HEK293T (cell line): ENCODE results near the gene PARP16.

Source experiments
- CTCF ChIA-PET: fragments of 350-600 bp; formaldehyde crosslinking; extraction: SDS; loops from one replicate; lab custom pipeline; 2021; ENCODE audit warnings: antibody characterized with exemption, inconsistent platforms; lab: Yijun Ruan, JAX
- POLR2A ChIA-PET: fragments of 350-600 bp; formaldehyde crosslinking; extraction: SDS; loops from one replicate; lab custom pipeline; 2020; ENCODE audit warnings: antibody characterized with exemption, inconsistent platforms; lab: Yijun Ruan, JAX
- DNase-seq: peaks from one replicate; pipeline ENCODE4 v3.0.0; 2012; ENCODE audit warnings: mixed read lengths; ENCODE audit errors: extremely low spot score
- ARNT ChIP-seq: fragments of 450-650 bp; IDR thresholded peaks from 2 replicates; pipeline ENCODE4 v1.6.1; 2017; ENCODE audit warnings: mild to moderate bottlenecking
- BHLHE40 ChIP-seq: fragments of 450-650 bp; IDR thresholded peaks from 2 replicates; pipeline ENCODE4 v1.6.1; 2016; ENCODE audit warnings: mild to moderate bottlenecking, moderate library complexity, borderline replicate concordance
- CTBP1 ChIP-seq: fragments of 450-650 bp; IDR thresholded peaks from 2 replicates; pipeline ENCODE4 v1.6.1; 2016; ENCODE audit warnings: borderline replicate concordance
- ELF4 ChIP-seq: fragments of 450-650 bp; IDR thresholded peaks from 2 replicates; pipeline ENCODE4 v1.6.1; 2017; ENCODE audit warnings: antibody characterized with exemption
- FOXA1 ChIP-seq: fragments of 450-650 bp; IDR thresholded peaks from 2 replicates; pipeline ENCODE4 v1.6.1; 2016; ENCODE audit warnings: mild to moderate bottlenecking
- FOXK2 ChIP-seq: fragments of 450-650 bp; IDR thresholded peaks from 2 replicates; pipeline ENCODE4 v1.6.1; 2016; ENCODE audit warnings: mild to moderate bottlenecking
- FOXM1 ChIP-seq: fragments of 450-650 bp; IDR thresholded peaks from 2 replicates; pipeline ENCODE4 v1.6.1; 2017; ENCODE audit warnings: mild to moderate bottlenecking, borderline replicate concordance
- HDGF ChIP-seq: fragments of 450-650 bp; IDR thresholded peaks from 2 replicates; pipeline ENCODE4 v1.6.1; 2017; ENCODE audit warnings: antibody characterized with exemption, borderline replicate concordance
- L3MBTL2 ChIP-seq: fragments of 450-650 bp; conservative IDR thresholded peaks from 2 replicates; pipeline ENCODE4 v1.6.1; 2016; ENCODE audit warnings: mild to moderate bottlenecking
- LEF1 ChIP-seq: fragments of 450-650 bp; IDR thresholded peaks from 2 replicates; pipeline ENCODE4 v1.6.1; 2017; ENCODE audit warnings: mild to moderate bottlenecking, borderline replicate concordance
- NFRKB ChIP-seq: fragments of 450-650 bp; IDR thresholded peaks from 2 replicates; pipeline ENCODE4 v1.6.1; 2016; ENCODE audit warnings: mild to moderate bottlenecking, moderate library complexity
- PKNOX1 ChIP-seq: fragments of 450-650 bp; IDR thresholded peaks from 2 replicates; pipeline ENCODE4 v1.6.1; 2016
- SP1 ChIP-seq: fragments of 450-650 bp; IDR thresholded peaks from 2 replicates; pipeline ENCODE4 v1.6.1; 2017
- SUZ12 ChIP-seq: fragments of 450-650 bp; IDR thresholded peaks from 2 replicates; pipeline ENCODE4 v1.6.1; 2016; ENCODE audit warnings: mild to moderate bottlenecking
- TARDBP ChIP-seq: fragments of 450-650 bp; IDR thresholded peaks from 2 replicates; pipeline ENCODE4 v1.6.1; 2016
- ZNF384 ChIP-seq: fragments of 450-650 bp; IDR thresholded peaks from 2 replicates; pipeline ENCODE4 v1.6.1; 2016

Gene PARP16

GRCh38 chr15:65306551-65306950 lies 19.9 kb upstream of the PARP16 start:
- ChIA-PET CTCF (interaction anchor here (2.2 kb wide), 1 partner anchor 79 kb away, joined by 8 read pairs; no protein-coding TSS in a partner anchor), POLR2A (interaction anchor here (1.4 to 3.3 kb wide), 4 partner anchors 9 to 121 kb away, joined by 5 to 71 read pairs (median 32); partner anchors contain the start of genes CLPX and PARP16)
- no peak for DNase-seq
- TF ChIP-seq LEF1 (no peak), SP1 (no peak), FOXA1 (no peak), BHLHE40 (no peak), CTBP1 (no peak), ELF4 (no peak), SUZ12 (no peak), NFRKB (no peak), TARDBP (no peak), ZNF384 (no peak), HDGF (no peak), ARNT (no peak), PKNOX1 (no peak), FOXK2 (no peak), FOXM1 (no peak), L3MBTL2 (no peak)

- no peak for TF ChIP-seq NFRKB
- TF ChIP-seq TARDBP = no peak
- no peak for TF ChIP-seq FOXM1
- no peak for TF ChIP-seq ELF4
- no peak for TF ChIP-seq CTBP1
- no peak for TF ChIP-seq FOXK2
- TF ChIP-seq SUZ12 = no peak
- no peak for TF ChIP-seq SP1
- no peak for TF ChIP-seq FOXA1
- TF ChIP-seq HDGF = no peak
- TF ChIP-seq ZNF384 = no peak
- TF ChIP-seq BHLHE40 = no peak
- TF ChIP-seq L3MBTL2 = no peak
- no peak for TF ChIP-seq LEF1
- no peak for TF ChIP-seq ARNT
- no peak for TF ChIP-seq PKNOX1
- CTCF ChIA-PET = interaction anchor here (1.3 to 2.2 kb wide), 2 partner anchors 8 to 80 kb away, joined by 4 to 8 read pairs; no protein-coding TSS in a partner anchor
- DNase-seq = no peak
- POLR2A ChIA-PET = interaction anchor here (0.7 to 3.3 kb wide), 7 partner anchors 9 to 480 kb away, joined by 3 to 71 read pairs (median 24); partner anchors contain the start of genes CLPX, IGDCC3 and PARP16
Measured at GRCh38 chr15:65305776-65306175, 19.1 kb upstream of the PARP16 start.

GRCh38 chr15:65305150-65305758 lies 18.6 kb upstream of the PARP16 start:
- peak; percentile 46 for DNase-seq
- TF ChIP-seq FOXK2 = peak; percentile 66; the same call in 1 of the 2 replicates
- TF ChIP-seq TARDBP = 0 out of 2 replicates have a peak, but pooled peaks have one; percentile 2
- peak; percentile 33; the same call in 1 of the 2 replicates for TF ChIP-seq CTBP1
- TF ChIP-seq SP1 = no peak
- no peak for TF ChIP-seq HDGF
- TF ChIP-seq L3MBTL2 = no peak; the same call in 1 of the 2 replicates
- no peak for TF ChIP-seq ELF4
- peak; percentile 62; the same call in 1 of the 2 replicates for TF ChIP-seq ZNF384
- 0 out of 2 replicates have a peak, but pooled peaks have one; percentile 3 for TF ChIP-seq BHLHE40
- no peak for TF ChIP-seq SUZ12
- no peak for TF ChIP-seq FOXA1
- TF ChIP-seq NFRKB = 0 out of 2 replicates have a peak, but pooled peaks have one; percentile 0
- CTCF ChIA-PET = interaction anchor here (0.8 to 2.2 kb wide), 4 partner anchors 8 to 80 kb away, joined by 3 to 8 read pairs (median 4); no protein-coding TSS in a partner anchor
- POLR2A ChIA-PET = interaction anchor here (0.7 to 3.3 kb wide), 62 partner anchors 8 to 1210 kb away, joined by 3 to 71 read pairs (median 5); partner anchors contain the start of genes CLPX, DENND4A, DPP8 and IGDCC3

GRCh38 chr15:65304381-65305149 lies 17.9 kb upstream of the PARP16 start, which contains the start of gene RNU5B-1:
Gene RNU5B-1 (plus strand): TSS chr15:65304677.
- TF ChIP-seq SUZ12 = peak; percentile 74
- TF ChIP-seq ARNT = peak; percentile 65
- TF ChIP-seq HDGF = no peak
- TF ChIP-seq FOXK2 = peak; percentile 97
- peak; percentile 81 for TF ChIP-seq L3MBTL2
- TF ChIP-seq NFRKB = peak; percentile 96
- no peak for TF ChIP-seq SP1
- TF ChIP-seq BHLHE40 = peak; percentile 76
- TF ChIP-seq LEF1 = peak; percentile 93
- peak; percentile 73 for TF ChIP-seq CTBP1
- TF ChIP-seq ZNF384 = peak; percentile 79
- no peak for TF ChIP-seq FOXA1
- TF ChIP-seq PKNOX1 = peak; percentile 71
- peak; percentile 75 for TF ChIP-seq FOXM1
- TF ChIP-seq ELF4 = peak; percentile 100
- TF ChIP-seq TARDBP = peak; percentile 8; the same call in 1 of the 2 replicates
- POLR2A ChIA-PET = interaction anchor here (0.6 to 3.3 kb wide), 71 partner anchors 8 to 1703 kb away, joined by 3 to 71 read pairs (median 4); partner anchors contain the start of genes CILP, CLPX, DENND4A and DPP8
- peak; percentile 77 for DNase-seq
- CTCF ChIA-PET = interaction anchor here (0.6 to 2.2 kb wide), 4 partner anchors 17 to 484 kb away, joined by 3 to 8 read pairs (median 4); no protein-coding TSS in a partner anchor
